ENCODE data around the gene PRG3.
A peak's percentile ranks its signal among the peaks of the same experiment; 100 is the strongest.

The PRG3 gene

GRCh38 chr11:57353852-57354251 is 27.1 kb downstream of the PRG3 start:
- H3K4me3 ChIP-seq, result no peak overlapping the region
- no peak overlapping the region for H3K27ac ChIP-seq
- no peaks in the 10 kb centered on the region for H3K27me3 ChIP-seq
- DNase-seq, result no peak
- no peaks in the 10 kb centered on the region for H3K36me3 ChIP-seq
- intact Hi-C loops (cut with DNase I; ENCODE audit: low total_unique reads), result loop anchor here (5.0 to 10.0 kb wide), 2 partner anchors 173 to 509 kb away; no protein-coding TSS in a partner anchor
- peaks cover 0 to 14% (median 3%) of the 10 kb centered on the region in 4 donors for H3K4me1 ChIP-seq
- H3K9me3 ChIP-seq, result no peaks in the 10 kb centered on the region
- TF ChIP-seq CTCF (IDR thresholded peaks at IDR 0.05), result no peak

GRCh38 chr11:57353446-57353845 is 27.5 kb downstream of the PRG3 start:
- Histone ChIP-seq H3K27me3 (no peaks in the 10 kb centered on the region), H3K9me3 (no peaks in the 10 kb centered on the region), H3K4me3 (no peak overlapping the region), H3K27ac (no peak overlapping the region), H3K4me1 (peaks cover 0 to 14% (median 3%) of the 10 kb centered on the region in 4 donors), H3K36me3 (no peaks in the 10 kb centered on the region)
- intact Hi-C loops (cut with DNase I; ENCODE audit: low total_unique reads), result loop anchor here (5.0 to 10.0 kb wide), 2 partner anchors 174 to 509 kb away; no protein-coding TSS in a partner anchor
- no peak for TF ChIP-seq CTCF (IDR thresholded peaks at IDR 0.05)
- no peak for DNase-seq

- no peak overlapping the region for H3K27ac ChIP-seq
- no peak overlapping the region for H3K4me3 ChIP-seq
- H3K27me3 ChIP-seq, result no peaks in the 10 kb centered on the region
- no peak for DNase-seq
- TF ChIP-seq CTCF (IDR thresholded peaks at IDR 0.05), result no peak
- H3K9me3 ChIP-seq, result no peaks in the 10 kb centered on the region
- peaks cover 0 to 14% (median 3%) of the 10 kb centered on the region in 4 donors for H3K4me1 ChIP-seq
- H3K36me3 ChIP-seq, result no peaks in the 10 kb centered on the region
- intact Hi-C loops (cut with DNase I; ENCODE audit: low total_unique reads), result loop anchor here (5.0 to 10.0 kb wide), 2 partner anchors 174 to 508 kb away; no protein-coding TSS in a partner anchor
These were observed 27.9 kb downstream of the PRG3 start for GRCh38 chr11:57353036-57353435.

- Histone ChIP-seq H3K4me1 (peaks cover 0 to 9% (median 4%) of the 10 kb centered on the region in 4 donors), H3K4me3 (no peak overlapping the region), H3K9me3 (no peaks in the 10 kb centered on the region), H3K27me3 (no peaks in the 10 kb centered on the region), H3K27ac (no peak overlapping the region), H3K36me3 (no peaks in the 10 kb centered on the region)
- peak; percentile 78 to 91 for TF ChIP-seq CTCF (IDR thresholded peaks at IDR 0.05)
- peak in 1 of 2 donors; percentile 48 for DNase-seq
- intact Hi-C loops (cut with DNase I; ENCODE audit: low total_unique reads), result loop anchor here (5.0 to 10.0 kb wide), 3 partner anchors 85 to 505 kb away; no protein-coding TSS in a partner anchor
These were observed 31.3 kb downstream of the PRG3 start for GRCh38 chr11:57349491-57350274.

GRCh38 chr11:57348636-57349313 is 32.2 kb downstream of the PRG3 start:
- peaks cover 0 to 9% (median 4%) of the 10 kb centered on the region in 4 donors for H3K4me1 ChIP-seq
- no peaks in the 10 kb centered on the region for H3K9me3 ChIP-seq
- intact Hi-C loops (cut with DNase I; ENCODE audit: low total_unique reads), result loop anchor here (10.0 kb wide), 1 partner anchor 86 kb away; no protein-coding TSS in a partner anchor
- no peak for DNase-seq
- no peak overlapping the region for H3K4me3 ChIP-seq
- H3K27ac ChIP-seq, result no peak overlapping the region
- no peak for TF ChIP-seq CTCF (IDR thresholded peaks at IDR 0.05)
- no peaks in the 10 kb centered on the region for H3K27me3 ChIP-seq
- no peaks in the 10 kb centered on the region for H3K36me3 ChIP-seq
